GM12878 (cell line): ENCODE measurements around the gene DENND1A. TPM values are rescaled to one million over a fixed set of nuclear protein-coding genes. Genes with fewer than 3 reads are reported as not detected.

Experiments
- ATAC-seq: fragments of 200-7000 bp; cut with Tn5 transposase; 3 replicates; pipeline ENCODE4 v1.9.1; 2020; ENCODE audit warnings: mild to moderate bottlenecking, moderate library complexity
- BruUV-seq: library from RNA; stranded (reverse); fragments of 400-500 nt; replicated peaks from 2 replicates; lab custom pipeline; 2021; lab: Mats Ljungman, UMichigan
- CTCF ChIA-PET: fragments of 300-600 bp; sonication (Branson Sonifier 250); formaldehyde crosslinking; extraction: SDS; loops from one replicate; lab custom pipeline; 2021; ENCODE audit warnings: inconsistent platforms; lab: Yijun Ruan, JAX
- POLR2A ChIA-PET: fragments of 350-600 bp; formaldehyde crosslinking; extraction: SDS; loops from one replicate; lab custom pipeline; 2021; ENCODE audit warnings: inconsistent platforms; lab: Charles Lee
- RAD21 ChIA-PET: fragments of 300-600 bp; sonication (Branson Sonifier 250); formaldehyde crosslinking; loops from one replicate; lab custom pipeline; 2023; ENCODE audit warnings: antibody characterized with exemption; ENCODE audit not compliant: unreplicated experiment; lab: Charles Lee
- SMC1A ChIA-PET: fragments of 300-600 bp; sonication (Branson Sonifier 250); formaldehyde crosslinking; loops from one replicate; lab custom pipeline; 2023; ENCODE audit not compliant: unreplicated experiment, uncharacterized antibody; lab: Charles Lee
- DNase-seq: peaks from one replicate; pipeline ENCODE4 v3.0.0-alpha.2; 2011; ENCODE audit warnings: low read depth, low spot score
- FAIRE-seq: peaks from 3 replicates; lab custom pipeline; 2011; peaks lifted over from hg19 to GRCh38; lab: Jason Lieb, UNC
- H2AFZ ChIP-seq: 2 replicates; pipeline ENCODE4 v1.6.0; 2011; ENCODE audit warnings: low read depth, low read length, control low read depth; ENCODE audit not compliant: control insufficient read depth
- H3K27ac ChIP-seq: 2 replicates; pipeline ENCODE4 v1.5.1; 2011; ENCODE audit warnings: control low read depth; ENCODE audit not compliant: control insufficient read depth, insufficient read depth
- H3K27me3 ChIP-seq, 2 experiments: replicated peaks in 1 of 2; 2 replicates each; pipeline versions ENCODE4 v1.6.0 to v1.6.1; 2011; ENCODE audit warnings: low read length in 1 of 2; ENCODE audit not compliant: control insufficient read depth in 2 of 2, insufficient read depth in 2 of 2
- H3K36me3 ChIP-seq, 2 experiments: 2 replicates each; pipeline ENCODE4 v1.5.1; 2011; ENCODE audit warnings: low read length in 1 of 2; ENCODE audit not compliant: control insufficient read depth in 2 of 2, insufficient read depth in 2 of 2
- H3K4me1 ChIP-seq: 2 replicates; pipeline ENCODE4 v1.6.1; 2011; ENCODE audit warnings: mild to moderate bottlenecking, low read length, moderate library complexity, mixed read lengths; ENCODE audit not compliant: control insufficient read depth, insufficient read depth
- H3K4me2 ChIP-seq: 2 replicates; pipeline ENCODE4 v1.6.0; 2011; ENCODE audit warnings: control low read depth; ENCODE audit not compliant: control insufficient read depth, insufficient read depth
- H3K4me3 ChIP-seq: fragments of 200-600 bp; sonication (generic); 2 replicates; pipeline ENCODE4 v1.5.1; 2016
- H3K79me2 ChIP-seq: 2 replicates; pipeline ENCODE4 v1.6.0; 2011; ENCODE audit warnings: low read length; ENCODE audit not compliant: control insufficient read depth, insufficient read depth
- H3K9ac ChIP-seq: 2 replicates; pipeline ENCODE4 v1.8.0; 2011; ENCODE audit warnings: low read length, control low read depth, mixed read lengths; ENCODE audit not compliant: control insufficient read depth, insufficient read depth
- H3K9me3 ChIP-seq: replicated peaks from 3 replicates; pipeline ENCODE4 v1.5.1; 2011; ENCODE audit warnings: mild to moderate bottlenecking, low read length; ENCODE audit not compliant: control insufficient read depth, insufficient read depth
- H4K20me1 ChIP-seq: 2 replicates; pipeline ENCODE4 v1.6.0; 2011; ENCODE audit not compliant: control insufficient read depth, insufficient read depth
- CEBPB ChIP-seq, 2 experiments: fragments of 150-350 bp in 1 of 2; IDR thresholded peaks; 2 replicates each; pipeline ENCODE4 v1.6.1; 2012 to 2014; ENCODE audit warnings: low read depth in 2 of 2, low read length in 2 of 2, borderline replicate concordance in 1 of 2, inconsistent platforms in 1 of 2
- CHD4 ChIP-seq: fragments of 200-600 bp; sonication (generic); IDR thresholded peaks from 2 replicates; pipeline ENCODE4 v1.6.1; 2016; ENCODE audit warnings: mild to moderate bottlenecking
- DPF2 ChIP-seq: fragments of 450-650 bp; IDR thresholded peaks from 2 replicates; pipeline ENCODE4 v1.6.1; 2017; ENCODE audit warnings: mild to moderate bottlenecking
- FOXK2 ChIP-seq: fragments of 450-650 bp; IDR thresholded peaks from 2 replicates; pipeline ENCODE4 v1.6.1; 2017; ENCODE audit warnings: mild to moderate bottlenecking, moderate library complexity
- KDM1A ChIP-seq: fragments of 200-600 bp; sonication (generic); IDR thresholded peaks from 2 replicates; pipeline ENCODE4 v1.6.1; 2016; ENCODE audit warnings: borderline replicate concordance
- MYB ChIP-seq: fragments of 150-350 bp; IDR thresholded peaks from 2 replicates; pipeline ENCODE4 v1.6.1; 2014; ENCODE audit warnings: mild to moderate bottlenecking, low read depth, low read length, borderline replicate concordance
- NR2C2 ChIP-seq: IDR thresholded peaks from 2 replicates; pipeline ENCODE4 v1.6.1; 2011; ENCODE audit warnings: borderline replicate concordance, low read depth; ENCODE audit not compliant: control insufficient read depth, insufficient read length
- SMAD5 ChIP-seq: IDR thresholded peaks from 2 replicates; pipeline ENCODE4 v1.6.1; 2016; ENCODE audit warnings: antibody characterized with exemption, low read depth
- SUZ12 ChIP-seq: fragments of 200-600 bp; sonication (generic); IDR thresholded peaks from one replicate; pipeline ENCODE4 v1.6.1; 2018; ENCODE audit warnings: antibody characterized with exemption, mild to moderate bottlenecking; ENCODE audit not compliant: unreplicated experiment
- ZNF384 ChIP-seq: IDR thresholded peaks from 2 replicates; pipeline ENCODE4 v1.6.1; 2012; ENCODE audit warnings: low read depth, mild to moderate bottlenecking, low read length, improper control_type of control experiment, borderline replicate concordance
- WGBS: methylation state at CpG from one replicate; pipeline ENCODE4 v1.1.6; 2016; ENCODE audit warnings: low lambda C conversion rate; ENCODE audit not compliant: insufficient replicate concordance, insufficient coverage; ENCODE audit errors: missing lambda C conversion rate; 5-methylcytosine and 5-hydroxymethylcytosine counted together
- in situ Hi-C: fragments of 300-500 bp; cut with MboI; formaldehyde crosslinking; loops from 9 replicates; pipeline ENCODE4 v1.14.3; 2018; ENCODE audit warnings: mixed read lengths
- intact Hi-C: fragments of 100-400 bp; cut with micrococcal nuclease; formaldehyde crosslinking; loops from one replicate; pipeline ENCODE4 v1.14.2; 2022; ENCODE audit not compliant: unreplicated experiment
- polyA plus RNA-seq, 11 experiments: library from polyadenylated mRNA; depleted of rRNA in 4 of 11; unstranded in 6 of 11; stranded (reverse) in 5 of 11; fragments of >200 nt; fragmentation: Nextera tagmentation in 4 of 11; fragmentation: Illumina TruSeq in 1 of 11; extraction: Ambion mirVana in 4 of 11; extraction: Trizol in 1 of 11; gene quantifications; 1 replicate in 1 of 11; 2 replicates in 10 of 11; pipeline versions ENCODE4 v1.2.1 to v1.2.3, GENCODE V29; 2011 to 2016; ENCODE audit warnings: inconsistent platforms in 2 of 11, missing spikeins in 2 of 11, low read depth in 1 of 11
- total RNA-seq, 4 experiments: library from RNA; depleted of rRNA in 3 of 4; stranded (reverse); fragments of >200 nt in 3 of 4; fragmentation: Illumina TruSeq in 1 of 4; extraction: Trizol in 1 of 4; gene quantifications; 2 replicates each; pipeline versions ENCODE4 v1.2.1 to v1.2.3, GENCODE V29; 2013 to 2021
- TF ChIP-seq, protein P1 (sequence below): fragments of 450-650 bp; IDR thresholded peaks from 2 replicates; pipeline ENCODE4 v1.6.1; 2016; ENCODE audit warnings: mild to moderate bottlenecking
- TF ChIP-seq, protein P2 (sequence below): fragments of 450-650 bp; IDR thresholded peaks from 2 replicates; pipeline ENCODE4 v1.6.1; 2017; ENCODE audit warnings: mild to moderate bottlenecking
- TF ChIP-seq, protein P3 (sequence below): IDR thresholded peaks from 2 replicates; pipeline ENCODE4 v1.6.1; 2012; ENCODE audit warnings: low read depth, low read length, improper control_type of control experiment

Gene DENND1A
- total and polyA plus RNA-seq, 10 of the 15 experiments (the other 5 are each of a cell fraction or from before 2014, with no cell fraction given), result 14.1 to 48.6 (median 35.2) TPM

DNA sequence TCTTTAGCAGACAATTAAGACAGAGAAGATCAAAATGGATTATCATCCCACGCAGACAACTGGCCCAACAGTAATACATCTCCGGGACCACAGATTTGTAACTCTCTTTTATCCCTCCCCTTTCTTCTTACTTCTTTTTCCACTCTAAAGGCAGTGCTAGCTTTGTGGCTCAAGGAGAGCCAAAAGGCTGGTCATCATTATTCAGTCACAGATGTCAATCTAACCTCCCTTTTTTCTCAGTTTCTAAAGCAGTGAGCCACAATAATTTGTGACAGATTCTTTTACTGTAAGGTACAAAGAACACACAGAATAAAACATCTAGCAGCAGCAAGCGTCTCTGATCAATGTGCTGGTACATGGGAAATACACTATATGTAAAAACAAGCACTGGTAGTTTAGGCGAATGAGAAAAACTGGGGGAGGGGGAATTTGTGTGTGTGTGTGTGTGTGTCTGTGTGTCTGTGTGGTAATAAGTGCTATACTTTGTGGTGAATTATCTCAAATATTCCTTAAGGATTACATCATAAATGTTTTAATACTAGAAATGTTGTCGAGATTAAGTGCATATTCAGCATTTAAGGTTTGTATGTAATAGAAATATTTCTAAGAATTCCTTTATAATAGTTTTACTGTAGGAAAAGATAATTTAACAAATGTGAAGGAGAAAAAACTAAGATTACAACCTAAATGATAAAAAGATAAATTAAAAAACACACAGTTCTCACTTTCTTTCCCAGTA is 140.2 kb downstream of the DENND1A start:
- TF ChIP-seq, protein P1, sequence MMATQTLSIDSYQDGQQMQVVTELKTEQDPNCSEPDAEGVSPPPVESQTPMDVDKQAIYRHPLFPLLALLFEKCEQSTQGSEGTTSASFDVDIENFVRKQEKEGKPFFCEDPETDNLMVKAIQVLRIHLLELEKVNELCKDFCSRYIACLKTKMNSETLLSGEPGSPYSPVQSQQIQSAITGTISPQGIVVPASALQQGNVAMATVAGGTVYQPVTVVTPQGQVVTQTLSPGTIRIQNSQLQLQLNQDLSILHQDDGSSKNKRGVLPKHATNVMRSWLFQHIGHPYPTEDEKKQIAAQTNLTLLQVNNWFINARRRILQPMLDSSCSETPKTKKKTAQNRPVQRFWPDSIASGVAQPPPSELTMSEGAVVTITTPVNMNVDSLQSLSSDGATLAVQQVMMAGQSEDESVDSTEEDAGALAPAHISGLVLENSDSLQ, result 0 out of 2 replicates have a peak, but pooled peaks have one; percentile 25
- TF ChIP-seq FOXK2, result no peak
- POLR2A ChIA-PET, result no interaction called here
- H3K4me1 ChIP-seq, result no peaks in the 10 kb centered on the region
- no peak for DNase-seq
- in situ Hi-C loops, result no loop called here
- no peaks in the 10 kb centered on the region; a peak in 1 of 4 replicates for H3K36me3 ChIP-seq
- 96% methylated on average over 5 of the region's 5 CpGs for WGBS
- no peak overlapping the region for H3K9ac ChIP-seq
- no peak overlapping the region for H3K4me3 ChIP-seq
- no peak for ATAC-seq
- no peak overlapping the region for H3K27ac ChIP-seq
- no peak overlapping the region for H3K4me2 ChIP-seq
- CTCF ChIA-PET, result no interaction called here
- intact Hi-C loops, result no loop called here
- RAD21 ChIA-PET, result no interaction called here
- no peak for FAIRE-seq
- no peaks in the 10 kb centered on the region for H4K20me1 ChIP-seq
- SMC1A ChIA-PET, result no interaction called here
- H3K79me2 ChIP-seq, result no peaks in the 10 kb centered on the region
- BruUV-seq, result no TSS peak
- no peaks in the 10 kb centered on the region for H3K27me3 ChIP-seq
- no peak overlapping the region for H2AFZ ChIP-seq
- H3K9me3 ChIP-seq, result no peaks in the 10 kb centered on the region

DNA sequence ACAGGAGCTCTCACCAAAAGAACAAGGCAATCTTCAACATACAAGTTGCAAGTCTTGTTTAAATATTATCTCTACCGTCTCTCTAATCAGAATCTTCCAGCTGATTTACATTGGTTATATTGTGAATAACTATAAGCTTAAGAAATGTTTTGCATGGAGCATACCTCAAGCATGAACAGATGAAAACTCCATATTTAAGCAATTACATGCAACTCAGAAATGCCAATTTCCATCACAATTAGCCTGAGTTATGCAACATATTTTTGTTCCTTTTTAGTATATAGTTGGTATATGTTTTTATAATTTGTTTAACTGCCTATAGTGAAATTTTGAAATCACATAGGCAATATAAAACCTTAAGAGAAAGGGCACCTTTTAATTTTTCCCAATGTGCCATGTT is 142.5 kb downstream of the DENND1A start:
- POLR2A ChIA-PET, result interaction anchor here (0.5 kb wide), 1 partner anchor 108 kb away, joined by 3 read pairs; no protein-coding TSS in a partner anchor
- TF ChIP-seq SMAD5, result no peak
- no peak for TF ChIP-seq DPF2
- TF ChIP-seq CEBPB (IDR thresholded peaks at IDR 0.05; ENCODE audit: borderline replicate concordance in 1 of 2, low read depth in 2 of 2, low read length in 2 of 2), result no peak
- no peak for TF ChIP-seq NR2C2
- TF ChIP-seq KDM1A, result no peak
- TF ChIP-seq MYB, result no peak
- TF ChIP-seq CHD4, result no peak
- TF ChIP-seq, protein P2, sequence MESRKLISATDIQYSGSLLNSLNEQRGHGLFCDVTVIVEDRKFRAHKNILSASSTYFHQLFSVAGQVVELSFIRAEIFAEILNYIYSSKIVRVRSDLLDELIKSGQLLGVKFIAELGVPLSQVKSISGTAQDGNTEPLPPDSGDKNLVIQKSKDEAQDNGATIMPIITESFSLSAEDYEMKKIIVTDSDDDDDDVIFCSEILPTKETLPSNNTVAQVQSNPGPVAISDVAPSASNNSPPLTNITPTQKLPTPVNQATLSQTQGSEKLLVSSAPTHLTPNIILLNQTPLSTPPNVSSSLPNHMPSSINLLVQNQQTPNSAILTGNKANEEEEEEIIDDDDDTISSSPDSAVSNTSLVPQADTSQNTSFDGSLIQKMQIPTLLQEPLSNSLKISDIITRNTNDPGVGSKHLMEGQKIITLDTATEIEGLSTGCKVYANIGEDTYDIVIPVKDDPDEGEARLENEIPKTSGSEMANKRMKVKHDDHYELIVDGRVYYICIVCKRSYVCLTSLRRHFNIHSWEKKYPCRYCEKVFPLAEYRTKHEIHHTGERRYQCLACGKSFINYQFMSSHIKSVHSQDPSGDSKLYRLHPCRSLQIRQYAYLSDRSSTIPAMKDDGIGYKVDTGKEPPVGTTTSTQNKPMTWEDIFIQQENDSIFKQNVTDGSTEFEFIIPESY, result no peak
- TF ChIP-seq SUZ12, result no peak
- TF ChIP-seq ZNF384, result no peak
- TF ChIP-seq, protein P3, sequence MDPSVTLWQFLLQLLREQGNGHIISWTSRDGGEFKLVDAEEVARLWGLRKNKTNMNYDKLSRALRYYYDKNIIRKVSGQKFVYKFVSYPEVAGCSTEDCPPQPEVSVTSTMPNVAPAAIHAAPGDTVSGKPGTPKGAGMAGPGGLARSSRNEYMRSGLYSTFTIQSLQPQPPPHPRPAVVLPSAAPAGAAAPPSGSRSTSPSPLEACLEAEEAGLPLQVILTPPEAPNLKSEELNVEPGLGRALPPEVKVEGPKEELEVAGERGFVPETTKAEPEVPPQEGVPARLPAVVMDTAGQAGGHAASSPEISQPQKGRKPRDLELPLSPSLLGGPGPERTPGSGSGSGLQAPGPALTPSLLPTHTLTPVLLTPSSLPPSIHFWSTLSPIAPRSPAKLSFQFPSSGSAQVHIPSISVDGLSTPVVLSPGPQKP, result no peak

More for the DNA sequence above, 142.5 kb downstream of the DENND1A start:
- Histone ChIP-seq H3K4me3 (no peak overlapping the region), H3K79me2 (no peaks in the 10 kb centered on the region), H3K9ac (no peak overlapping the region), H3K27me3 (no peaks in the 10 kb centered on the region), H2AFZ (no peak overlapping the region), H3K4me2 (no peak overlapping the region), H3K9me3 (no peaks in the 10 kb centered on the region), H4K20me1 (no peaks in the 10 kb centered on the region), H3K36me3 (no peaks in the 10 kb centered on the region; a peak in 1 of 4 replicates), H3K27ac (no peak overlapping the region), H3K4me1 (no peaks in the 10 kb centered on the region)
- DNase-seq (no peak), FAIRE-seq (no peak), ATAC-seq (no peak)
- intact Hi-C loops (no loop called here), in situ Hi-C loops (no loop called here)
- ChIA-PET RAD21 (no interaction called here), SMC1A (interaction anchor here (1.0 to 2.4 kb wide), 5 partner anchors 9 to 173 kb away, joined by 3 to 17 read pairs (median 5); no protein-coding TSS in a partner anchor), CTCF (interaction anchor here (1.0 to 1.4 kb wide), 3 partner anchors 14 to 38 kb away, joined by 3 to 4 read pairs (median 3); no protein-coding TSS in a partner anchor)
- WGBS, result 100% methylated on average over 1 of the region's 1 CpG
- no TSS peak for BruUV-seq
